OCI-LY1 (cell line): ENCODE data around the gene CHST8.

Experiments
- H2AFZ ChIP-seq: fragments of 200-600 bp; sonication (generic), shearing (Covaris generic); 2 replicates; pipeline ENCODE4 v1.6.0; 2014; ENCODE audit warnings: antibody characterized with exemption, mild to moderate bottlenecking, low read length
- H3F3A ChIP-seq: fragments of 200-600 bp; sonication (generic), shearing (Covaris generic); 2 replicates; pipeline ENCODE4 v1.6.0; 2014; ENCODE audit warnings: mild to moderate bottlenecking, antibody characterized with exemption, low read length, moderate library complexity; ENCODE audit not compliant: insufficient read depth
- H3K27ac ChIP-seq: fragments of 200-600 bp; sonication (generic); 2 replicates; pipeline ENCODE4 v1.5.1; 2014; ENCODE audit warnings: low read length, mixed run types, mild to moderate bottlenecking, low read depth; ENCODE audit not compliant: poor library complexity, severe bottlenecking
- H3K27me3 ChIP-seq: fragments of 200-600 bp; sonication (generic); 2 replicates; pipeline ENCODE4 v1.6.0; 2014; ENCODE audit warnings: antibody characterized with exemption, mild to moderate bottlenecking, low read length, moderate library complexity; ENCODE audit not compliant: insufficient read depth
- H3K36me3 ChIP-seq: fragments of 200-600 bp; sonication (generic); 2 replicates; pipeline ENCODE4 v1.6.1; 2014; ENCODE audit warnings: mild to moderate bottlenecking, antibody characterized with exemption, low read length, moderate library complexity, mixed read lengths; ENCODE audit not compliant: insufficient read depth
- H3K4me1 ChIP-seq: fragments of 200-600 bp; sonication (generic); 2 replicates; pipeline ENCODE4 v1.5.1; 2014; ENCODE audit warnings: mild to moderate bottlenecking, low read length, moderate library complexity; ENCODE audit not compliant: insufficient read depth, severe bottlenecking
- H3K4me2 ChIP-seq: fragments of 200-600 bp; sonication (generic), shearing (Covaris generic); 2 replicates; pipeline ENCODE4 v1.6.1; 2014; ENCODE audit warnings: low read length
- H3K4me3 ChIP-seq: fragments of 200-600 bp; sonication (generic); 2 replicates; pipeline ENCODE4 v1.5.1; 2014; ENCODE audit warnings: low read length, low read depth, mild to moderate bottlenecking, mixed read lengths; ENCODE audit not compliant: poor library complexity, severe bottlenecking
- H3K79me2 ChIP-seq: fragments of 200-600 bp; shearing (Covaris generic); 2 replicates; pipeline ENCODE4 v1.6.1; 2016; ENCODE audit warnings: mixed run types, low read length, mixed read lengths; ENCODE audit not compliant: insufficient read depth
- H3K9ac ChIP-seq: fragments of 200-600 bp; sonication (generic), shearing (Covaris generic); 2 replicates; pipeline ENCODE4 v1.6.1; 2014; ENCODE audit warnings: mild to moderate bottlenecking, low read length, mixed read lengths
- H3K9me2 ChIP-seq: fragments of 200-600 bp; sonication (generic), shearing (Covaris generic); 2 replicates; pipeline ENCODE4 v1.6.1; 2014; ENCODE audit warnings: low read depth, mild to moderate bottlenecking, low read length, mixed read lengths
- H3K9me3 ChIP-seq: fragments of 200-600 bp; shearing (Covaris generic); 2 replicates; pipeline ENCODE4 v1.6.1; 2014; ENCODE audit warnings: low read length, mixed read lengths
- H4K20me1 ChIP-seq: fragments of 200-600 bp; sonication (generic), shearing (Covaris generic); 2 replicates; pipeline ENCODE4 v1.6.0; 2016; ENCODE audit warnings: mild to moderate bottlenecking, low read length; ENCODE audit not compliant: insufficient read depth
- EZH2 ChIP-seq: fragments of 200-600 bp; sonication (generic), shearing (Covaris generic); IDR thresholded peaks from 2 replicates; pipeline ENCODE4 v1.8.0; 2017; ENCODE audit warnings: borderline replicate concordance, mixed run types, mild to moderate bottlenecking, antibody characterized with exemption, low read length, moderate library complexity, mixed read lengths
- TF ChIP-seq, protein P1 (sequence below): fragments of 200-600 bp; sonication (generic), shearing (Covaris generic); IDR thresholded peaks from 2 replicates; pipeline ENCODE4 v1.5.1; 2017; ENCODE audit warnings: mild to moderate bottlenecking, antibody characterized with exemption, low read length, moderate library complexity, mixed read lengths

Gene CHST8

DNA sequence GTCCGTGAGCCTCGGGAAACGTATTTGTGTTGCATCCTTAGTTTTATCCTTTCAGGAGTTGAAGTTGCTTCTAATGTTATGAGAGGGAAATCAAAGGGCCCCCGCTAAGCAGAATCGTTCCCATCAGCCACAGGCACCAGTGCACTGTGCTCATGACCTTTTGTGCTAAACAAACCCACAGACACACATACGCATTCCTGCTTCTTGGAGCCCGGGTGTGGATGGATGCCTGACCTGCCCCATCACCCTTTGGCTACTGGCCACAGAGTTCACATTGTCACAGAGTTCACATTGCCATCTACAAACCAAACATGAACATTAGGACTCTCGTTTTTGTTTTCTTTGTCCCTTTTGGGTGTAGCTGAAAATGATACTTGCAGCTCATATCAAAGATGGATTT lies 47.2 kb downstream of the CHST8 start:
- no peaks in the 10 kb centered on the region for H3F3A ChIP-seq
- no peak overlapping the region for H3K9ac ChIP-seq
- no peaks in the 10 kb centered on the region for H4K20me1 ChIP-seq
- H3K4me3 ChIP-seq: no peak overlapping the region
- no peak overlapping the region for H3K4me2 ChIP-seq
- no peak overlapping the region for H3K27ac ChIP-seq
- H3K4me1 ChIP-seq: no peaks in the 10 kb centered on the region
- TF ChIP-seq, protein P1, sequence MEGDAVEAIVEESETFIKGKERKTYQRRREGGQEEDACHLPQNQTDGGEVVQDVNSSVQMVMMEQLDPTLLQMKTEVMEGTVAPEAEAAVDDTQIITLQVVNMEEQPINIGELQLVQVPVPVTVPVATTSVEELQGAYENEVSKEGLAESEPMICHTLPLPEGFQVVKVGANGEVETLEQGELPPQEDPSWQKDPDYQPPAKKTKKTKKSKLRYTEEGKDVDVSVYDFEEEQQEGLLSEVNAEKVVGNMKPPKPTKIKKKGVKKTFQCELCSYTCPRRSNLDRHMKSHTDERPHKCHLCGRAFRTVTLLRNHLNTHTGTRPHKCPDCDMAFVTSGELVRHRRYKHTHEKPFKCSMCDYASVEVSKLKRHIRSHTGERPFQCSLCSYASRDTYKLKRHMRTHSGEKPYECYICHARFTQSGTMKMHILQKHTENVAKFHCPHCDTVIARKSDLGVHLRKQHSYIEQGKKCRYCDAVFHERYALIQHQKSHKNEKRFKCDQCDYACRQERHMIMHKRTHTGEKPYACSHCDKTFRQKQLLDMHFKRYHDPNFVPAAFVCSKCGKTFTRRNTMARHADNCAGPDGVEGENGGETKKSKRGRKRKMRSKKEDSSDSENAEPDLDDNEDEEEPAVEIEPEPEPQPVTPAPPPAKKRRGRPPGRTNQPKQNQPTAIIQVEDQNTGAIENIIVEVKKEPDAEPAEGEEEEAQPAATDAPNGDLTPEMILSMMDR: no peak
- TF ChIP-seq EZH2: no peak
- H3K9me2 ChIP-seq: no peaks in the 10 kb centered on the region
- no peak overlapping the region for H2AFZ ChIP-seq
- no peaks in the 10 kb centered on the region for H3K27me3 ChIP-seq
- H3K79me2 ChIP-seq: no peaks in the 10 kb centered on the region
- H3K9me3 ChIP-seq: no peaks in the 10 kb centered on the region
- no peaks in the 10 kb centered on the region for H3K36me3 ChIP-seq

DNA sequence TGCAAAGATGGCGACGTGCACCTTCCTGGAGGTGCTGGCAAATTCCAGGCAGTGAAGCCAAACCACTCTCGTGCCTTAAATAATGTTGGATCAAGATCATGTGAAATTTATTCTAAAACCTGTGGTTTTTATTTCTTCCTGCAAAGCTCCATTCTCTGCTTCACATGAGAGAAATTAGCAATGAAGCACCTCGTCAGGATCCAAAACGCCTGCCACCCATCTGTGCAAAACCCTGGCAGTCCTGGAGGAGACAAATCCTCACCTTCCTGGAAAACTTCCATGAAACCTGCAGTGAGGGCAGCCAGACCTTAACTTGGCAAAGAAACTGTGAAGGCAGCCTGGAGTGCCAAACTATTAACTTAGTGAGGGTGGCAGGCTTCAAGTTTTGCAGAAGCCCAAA lies 47.6 kb downstream of the CHST8 start:
- H3K9me3 ChIP-seq: no peaks in the 10 kb centered on the region
- H3K27ac ChIP-seq: no peak overlapping the region
- H2AFZ ChIP-seq: no peak overlapping the region
- H3K36me3 ChIP-seq: no peaks in the 10 kb centered on the region
- H3K9me2 ChIP-seq: no peaks in the 10 kb centered on the region
- H3K9ac ChIP-seq: no peak overlapping the region
- H3K4me1 ChIP-seq: no peaks in the 10 kb centered on the region
- TF ChIP-seq EZH2: no peak
- TF ChIP-seq, protein P1: no peak
- H3K79me2 ChIP-seq: no peaks in the 10 kb centered on the region
- no peaks in the 10 kb centered on the region for H4K20me1 ChIP-seq
- no peak overlapping the region for H3K4me2 ChIP-seq
- H3K4me3 ChIP-seq: no peak overlapping the region
- no peaks in the 10 kb centered on the region for H3K27me3 ChIP-seq
- H3F3A ChIP-seq: no peaks in the 10 kb centered on the region

DNA sequence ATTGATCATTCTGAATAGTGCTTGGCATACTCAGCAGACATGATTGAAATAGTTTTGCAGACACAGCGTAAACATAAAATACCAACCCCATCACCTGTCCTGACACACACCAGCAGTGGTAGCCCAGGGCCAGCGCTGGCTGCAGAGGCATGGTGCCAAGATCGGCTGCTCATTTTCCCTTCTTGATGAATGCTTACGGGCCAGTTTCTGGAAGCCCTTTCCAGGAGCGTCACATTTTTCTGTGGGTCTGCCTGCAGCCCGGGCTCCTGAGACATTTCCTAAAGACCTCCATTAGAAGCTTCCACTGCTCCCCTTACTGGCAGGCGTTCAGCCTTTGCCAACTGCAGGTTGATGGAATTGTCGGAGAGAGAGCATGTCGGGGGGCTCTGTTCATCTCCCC lies 48.6 kb downstream of the CHST8 start:
- Histone ChIP-seq H3K27ac (no peak overlapping the region), H3K9me2 (no peaks in the 10 kb centered on the region), H3K79me2 (no peaks in the 10 kb centered on the region), H3K4me3 (no peak overlapping the region), H3K4me2 (no peak overlapping the region), H4K20me1 (no peaks in the 10 kb centered on the region), H2AFZ (no peak overlapping the region), H3K9me3 (no peaks in the 10 kb centered on the region), H3K36me3 (no peaks in the 10 kb centered on the region), H3K4me1 (no peaks in the 10 kb centered on the region), H3K9ac (no peak overlapping the region), H3K27me3 (no peaks in the 10 kb centered on the region), H3F3A (no peaks in the 10 kb centered on the region)
- TF ChIP-seq, protein P1: no peak
- TF ChIP-seq EZH2: no peak
